Measurements from ENCODE around the gene FYN.

- TF ChIP-seq CTCF (IDR thresholded peaks at IDR 0.05) (peak; percentile 75 to 91 (median 77)), POLR2A (IDR thresholded peaks at IDR 0.05) (no peak), POLR2AphosphoS5 (IDR thresholded peaks at IDR 0.05; ENCODE audit: insufficient read depth in 1 of 2, low read depth in 1 of 2) (peak in 1 of 2 donors; percentile 59)
Observed at GRCh38 chr6:111709615-111710398, 163.4 kb downstream of the FYN start.

Data from vagina (tissue), 2 donors.